ENCODE data around the gene CXCR4.
A peak's percentile ranks its signal among the peaks of the same experiment; 100 is the strongest.

The CXCR4 gene

DNA sequence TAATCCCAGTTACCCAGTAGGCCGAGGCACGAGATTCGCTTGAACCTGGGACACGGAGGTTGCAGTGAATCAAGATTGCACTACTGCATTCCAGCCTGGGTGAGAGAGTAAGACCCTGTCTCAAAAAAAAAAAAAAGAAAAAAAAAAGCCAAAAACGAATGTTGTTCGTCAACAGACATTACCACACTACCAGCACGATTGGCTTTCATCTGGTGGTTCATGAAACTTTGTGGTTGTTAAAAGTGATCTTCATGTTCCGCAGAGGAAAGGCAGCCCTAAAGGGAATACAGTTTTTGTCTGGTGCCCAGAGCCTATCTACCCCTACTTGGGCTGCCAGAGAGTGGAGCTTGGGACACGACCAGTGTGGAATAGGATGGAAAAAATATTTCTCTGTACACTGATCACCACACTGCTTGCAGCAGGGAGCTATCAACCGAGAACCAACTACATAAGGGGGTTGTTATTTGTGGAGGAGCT, 13.6 kb upstream of the CXCR4 start:
- DNase-seq: no peak

DNA sequence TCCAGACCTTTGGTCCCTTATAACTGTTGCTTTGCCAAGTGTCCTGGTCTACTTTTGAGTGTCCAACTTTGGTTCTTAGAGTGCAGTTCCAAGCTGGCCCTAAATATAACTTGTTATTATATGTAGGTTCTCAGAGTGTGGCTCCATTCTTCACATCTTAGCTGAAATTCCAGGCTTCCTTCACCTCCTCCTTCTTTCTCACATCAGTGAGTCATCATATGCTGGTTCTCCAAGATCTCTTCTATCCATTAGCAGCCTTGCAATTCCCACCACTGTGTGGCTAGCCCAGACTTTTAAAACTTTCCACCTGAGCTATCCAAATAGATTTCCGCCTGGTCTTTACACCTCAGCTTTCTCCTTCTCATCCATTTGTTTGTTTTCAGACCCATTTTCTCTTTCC, 12.6 kb upstream of the CXCR4 start:
- no peak for DNase-seq

DNA sequence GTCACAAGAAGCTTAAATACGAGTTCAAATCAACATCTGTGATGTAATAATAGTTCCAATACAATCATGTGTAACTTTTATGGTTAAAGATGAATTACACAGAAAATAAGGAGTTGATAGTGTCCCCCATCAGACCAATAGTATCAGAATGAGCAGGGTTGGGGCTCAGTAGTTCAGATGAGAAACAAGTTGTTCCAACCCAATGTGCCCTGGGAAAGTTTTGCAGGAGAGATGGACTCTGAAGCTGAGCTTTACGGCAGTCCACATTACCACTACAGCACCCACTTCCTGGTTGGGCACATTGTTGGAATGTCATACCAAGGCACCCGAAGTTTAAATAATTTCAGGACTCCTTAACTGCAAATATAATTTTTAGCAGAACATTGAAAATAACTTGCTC, 12.1 kb upstream of the CXCR4 start:
- no peak for DNase-seq

DNA sequence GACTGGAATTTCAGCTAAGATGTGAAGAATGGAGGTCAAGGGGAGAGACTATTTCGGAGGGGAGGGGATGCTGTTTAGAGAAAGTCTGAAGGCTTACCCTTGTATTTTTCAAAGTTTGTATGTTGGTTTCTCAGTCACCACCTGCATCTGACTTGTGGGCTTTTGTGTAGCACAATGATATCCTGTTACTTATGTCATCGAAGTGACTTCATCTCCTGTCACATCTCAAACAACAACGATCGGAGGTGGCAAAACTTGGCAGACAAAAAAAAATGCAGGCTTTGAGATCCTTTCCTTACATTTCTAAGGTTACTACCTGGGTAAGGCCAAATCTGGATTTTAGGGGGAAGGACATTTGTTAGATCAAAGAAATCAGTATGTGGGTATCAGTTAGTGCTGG, 11.7 kb upstream of the CXCR4 start:
- no peak for DNase-seq

- no peak for DNase-seq
Measured at GRCh38 chr2:136128905-136129304, 11.0 kb upstream of the CXCR4 start.

- DNase-seq: no peak
Measured at GRCh38 chr2:136128366-136128765, 10.4 kb upstream of the CXCR4 start.

- DNase-seq: no peak
Measured at GRCh38 chr2:136127356-136127755, 9.4 kb upstream of the CXCR4 start.

DNA sequence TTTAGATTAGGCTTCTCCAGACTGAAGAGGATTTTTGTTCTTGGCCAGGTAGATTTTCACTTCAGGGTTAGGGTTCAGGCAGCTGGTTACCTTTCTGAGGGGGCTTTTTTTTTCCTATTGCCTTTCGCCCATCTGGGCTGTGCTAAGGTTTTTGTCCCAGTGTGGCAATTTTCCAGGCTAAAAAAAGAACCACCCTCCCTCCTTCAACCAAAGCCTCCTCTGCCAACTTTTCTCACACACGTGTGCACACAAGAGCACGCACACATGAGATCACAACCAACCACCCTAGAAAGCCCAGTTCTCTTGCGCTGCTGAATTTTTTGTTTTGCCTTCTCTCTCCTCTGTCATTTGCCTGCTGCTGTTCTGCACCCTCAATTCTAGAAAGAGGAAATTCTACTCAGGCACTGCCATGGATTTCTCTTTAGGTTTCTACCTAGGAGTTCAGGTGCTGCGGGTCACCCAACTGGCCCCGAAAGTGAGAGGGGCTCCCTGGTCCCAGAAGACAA, 8.5 kb upstream of the CXCR4 start:
- peak; percentile 79 for DNase-seq

- DNase-seq: peak; percentile 79
Measured at GRCh38 chr2:136126021-136126420, 8.1 kb upstream of the CXCR4 start.

DNA sequence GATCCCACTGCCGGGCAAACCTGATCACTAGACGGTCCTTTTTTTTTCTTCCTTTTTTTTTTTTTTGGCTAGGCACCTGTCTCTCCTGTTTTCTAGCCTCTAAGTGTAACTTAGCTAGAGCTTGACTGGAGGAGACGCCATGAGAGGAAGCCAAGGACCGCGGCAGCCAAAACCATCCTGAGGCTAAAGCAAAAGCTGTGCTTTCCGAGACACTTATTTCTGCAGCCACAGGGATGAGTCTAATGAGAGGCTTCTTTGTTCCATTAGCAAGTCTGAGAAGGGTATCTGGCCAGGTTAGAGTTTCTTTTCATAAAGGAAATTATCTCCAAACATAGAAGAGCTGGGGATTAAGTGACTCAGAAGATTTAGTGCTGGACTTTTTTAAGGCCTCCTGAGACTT, 7.3 kb upstream of the CXCR4 start:
- no peak for DNase-seq

GRCh38 chr2:136124805-136125204, 6.9 kb upstream of the CXCR4 start:
- no peak for DNase-seq

DNA sequence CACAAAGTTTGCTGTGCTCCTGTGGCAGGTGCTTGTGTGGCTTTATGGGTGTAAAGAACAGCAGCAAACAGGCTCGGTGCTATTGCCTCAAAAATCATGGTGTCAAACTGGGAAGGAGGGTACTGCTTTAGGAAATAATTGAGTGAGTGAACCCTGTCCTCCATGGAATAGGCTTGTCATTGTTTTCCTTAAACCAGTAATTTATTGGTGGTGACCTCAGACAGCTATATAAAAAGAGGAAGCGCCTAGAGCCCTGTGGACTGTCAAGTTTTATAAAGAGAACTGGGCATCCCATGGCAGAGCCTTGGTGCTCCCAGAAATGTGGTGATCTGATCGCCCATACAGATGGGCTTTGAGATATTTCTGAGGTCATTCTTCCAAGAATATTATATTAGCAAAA, 4.7 kb upstream of the CXCR4 start:
- no peak for DNase-seq

DNA sequence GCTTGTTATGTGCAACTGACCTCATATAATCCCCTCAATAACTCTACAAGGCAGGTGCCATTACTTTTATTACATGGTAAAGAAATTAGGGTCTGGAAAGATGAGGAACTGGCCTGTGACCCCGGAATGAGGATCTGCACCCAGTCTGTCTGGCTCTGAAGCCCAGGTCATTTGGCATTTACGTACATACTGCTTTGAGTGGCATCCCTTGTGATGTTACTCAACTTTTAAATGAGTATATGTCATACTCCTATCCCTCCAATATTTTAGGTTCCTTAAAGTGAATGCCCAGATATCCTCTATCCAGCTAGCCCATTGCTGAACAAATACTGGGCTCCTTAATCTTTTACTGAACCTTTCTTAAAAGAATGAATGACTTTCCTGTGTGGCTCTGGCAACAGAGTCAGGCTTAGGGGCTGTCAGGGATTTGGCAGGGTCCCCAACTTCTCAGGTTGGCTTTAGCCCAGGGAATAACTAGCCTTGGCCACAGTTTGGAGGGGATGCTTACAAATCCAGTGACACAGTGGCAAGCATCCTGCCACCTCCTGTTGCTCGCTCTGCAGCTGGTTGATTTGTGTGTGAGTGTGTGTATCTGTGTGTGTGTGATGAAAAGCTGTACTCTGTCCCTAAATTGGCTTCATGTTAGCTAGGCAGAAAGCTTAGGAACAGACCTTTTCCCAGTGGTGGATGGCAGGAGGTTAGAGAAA, 3.4 kb upstream of the CXCR4 start:
- no peak for DNase-seq

DNA sequence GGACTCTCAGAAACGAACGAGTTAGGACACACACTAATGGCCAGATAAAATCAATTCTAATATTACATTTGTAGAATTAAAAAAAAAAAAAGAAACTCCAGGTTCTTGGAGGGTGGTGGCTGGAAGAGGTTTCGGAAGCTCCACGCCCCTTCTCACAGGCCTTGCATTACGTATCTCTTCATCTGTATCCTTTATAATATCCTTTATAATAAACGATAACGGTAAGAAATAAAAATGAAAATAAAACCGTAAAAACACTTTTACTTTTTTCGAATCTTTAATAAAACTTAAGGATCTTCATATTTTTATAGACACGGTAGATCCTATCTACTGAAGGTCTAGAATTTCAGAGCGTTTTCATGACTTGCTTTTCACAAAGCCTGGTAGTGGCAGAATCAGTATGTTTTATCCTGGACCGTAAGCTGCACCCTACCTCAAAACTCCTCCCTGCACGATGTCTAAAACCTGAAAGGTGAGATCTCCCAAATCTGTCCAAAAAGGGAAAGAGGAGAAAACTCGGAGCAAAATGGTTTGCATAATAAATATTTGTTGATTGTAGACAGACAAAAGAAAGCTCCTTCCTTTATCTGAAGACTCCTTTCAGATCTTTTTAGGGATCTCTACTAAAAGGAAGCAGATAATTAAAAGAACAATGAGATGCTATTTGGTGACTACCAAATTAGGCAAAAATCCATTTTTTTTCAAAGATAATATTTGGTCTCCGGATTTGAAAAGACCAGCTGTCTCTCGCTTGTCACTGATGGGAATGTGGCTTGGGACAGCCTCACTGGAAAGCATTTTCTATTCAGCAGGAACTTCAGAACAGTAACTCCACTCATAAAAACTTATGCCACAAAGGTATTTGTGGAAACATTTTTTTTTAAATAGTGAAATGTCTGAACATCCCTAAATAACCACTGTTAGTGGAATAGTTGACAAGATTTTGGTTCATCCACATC, 2.0 kb upstream of the CXCR4 start:
- DNase-seq: no peak

DNA sequence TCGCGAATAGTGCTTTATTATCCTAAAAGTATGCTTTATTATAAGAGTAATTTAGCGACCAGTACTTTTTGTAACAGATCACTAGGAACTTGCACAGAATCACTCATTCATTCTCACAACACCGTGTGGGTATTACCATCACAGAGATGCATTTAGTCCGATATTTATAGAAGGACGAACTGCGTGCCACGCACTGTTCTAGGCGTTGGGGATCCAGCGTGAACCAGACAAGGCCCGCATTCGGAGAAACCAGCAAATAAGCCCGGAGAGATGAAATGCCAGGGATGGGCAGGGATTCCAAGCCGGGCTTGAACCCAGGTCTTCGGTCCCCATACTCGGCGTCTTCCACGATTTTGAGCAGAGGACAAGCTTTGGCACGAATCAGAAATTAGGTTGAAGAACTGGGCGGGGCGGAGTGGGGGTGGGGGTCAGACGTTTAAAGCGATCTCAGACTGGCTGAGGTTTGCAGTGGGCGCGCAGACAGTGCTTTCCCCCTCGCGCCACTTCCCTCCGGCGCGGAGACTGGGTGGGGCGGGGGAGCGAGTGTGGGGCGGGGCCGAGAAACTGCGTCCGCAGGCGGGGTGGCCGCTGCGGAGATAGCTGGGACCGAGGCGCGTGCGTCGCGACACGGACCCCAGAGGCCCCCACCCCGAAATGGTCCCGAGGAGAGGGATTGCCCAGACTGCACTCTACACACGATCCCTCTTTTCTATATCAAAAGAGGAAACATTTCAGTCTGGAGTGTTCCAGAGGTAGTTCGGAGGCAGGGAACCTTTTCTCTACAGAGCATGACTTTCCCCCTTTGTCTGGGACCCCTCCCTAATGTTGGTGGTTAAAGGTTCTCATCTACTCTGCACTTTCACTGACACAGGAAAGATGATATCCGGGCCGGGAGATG, 1.1 kb upstream of the CXCR4 start:
- DNase-seq: peak; percentile 87

DNA sequence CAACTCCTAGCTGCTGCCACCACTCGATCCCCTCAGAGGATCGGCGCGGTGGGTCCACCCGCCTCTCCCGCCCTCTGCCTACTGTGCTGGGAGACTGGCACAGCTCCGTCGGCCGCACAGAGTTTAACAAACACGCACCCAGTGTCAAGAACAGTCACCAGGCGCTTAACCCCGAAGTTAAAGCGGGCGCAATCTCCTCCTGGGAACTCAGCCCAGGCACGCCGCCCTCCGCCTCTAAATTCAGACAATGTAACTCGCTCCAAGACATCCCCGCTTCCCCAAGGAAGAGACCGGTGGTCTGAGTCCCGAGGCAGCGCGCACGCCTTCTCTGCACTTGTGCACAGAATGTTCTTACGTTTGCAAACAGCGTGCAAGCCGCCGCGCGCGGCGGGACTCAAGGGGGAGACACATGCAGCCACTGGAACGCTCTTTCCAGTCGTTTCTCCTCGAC, 533 bp downstream of the CXCR4 start:
- DNase-seq: peak; percentile 61

- DNase-seq: peak; percentile 60
Measured at GRCh38 chr2:136116813-136117390, 1.0 kb downstream of the CXCR4 start.

- DNase-seq: no peak
Measured at GRCh38 chr2:136116151-136116812, 1.7 kb downstream of the CXCR4 start.

DNA sequence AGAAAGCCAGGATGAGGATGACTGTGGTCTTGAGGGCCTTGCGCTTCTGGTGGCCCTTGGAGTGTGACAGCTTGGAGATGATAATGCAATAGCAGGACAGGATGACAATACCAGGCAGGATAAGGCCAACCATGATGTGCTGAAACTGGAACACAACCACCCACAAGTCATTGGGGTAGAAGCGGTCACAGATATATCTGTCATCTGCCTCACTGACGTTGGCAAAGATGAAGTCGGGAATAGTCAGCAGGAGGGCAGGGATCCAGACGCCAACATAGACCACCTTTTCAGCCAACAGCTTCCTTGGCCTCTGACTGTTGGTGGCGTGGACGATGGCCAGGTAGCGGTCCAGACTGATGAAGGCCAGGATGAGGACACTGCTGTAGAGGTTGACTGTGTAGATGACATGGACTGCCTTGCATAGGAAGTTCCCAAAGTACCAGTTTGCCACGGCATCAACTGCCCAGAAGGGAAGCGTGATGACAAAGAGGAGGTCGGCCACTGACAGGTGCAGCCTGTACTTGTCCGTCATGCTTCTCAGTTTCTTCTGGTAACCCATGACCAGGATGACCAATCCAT, 2.7 kb downstream of the CXCR4 start:
- no peak for DNase-seq

DNA sequence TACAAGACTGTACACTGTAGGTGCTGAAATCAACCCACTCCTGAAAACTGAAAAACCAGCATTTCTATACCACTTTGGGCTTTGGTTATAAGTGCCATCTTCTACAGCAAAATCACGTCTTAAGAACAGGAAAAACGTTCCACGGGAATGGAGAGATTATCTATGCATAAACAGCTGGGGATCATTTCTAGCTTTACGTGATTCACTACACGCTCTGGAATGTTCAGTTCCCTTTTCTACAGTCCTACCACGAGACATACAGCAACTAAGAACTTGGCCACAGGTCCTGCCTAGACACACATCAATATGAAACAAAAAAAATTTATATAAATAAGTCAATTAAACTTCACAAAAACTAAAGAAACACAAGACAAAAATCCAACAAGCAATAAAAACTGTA, 3.6 kb downstream of the CXCR4 start:
- no peak for DNase-seq

DNA sequence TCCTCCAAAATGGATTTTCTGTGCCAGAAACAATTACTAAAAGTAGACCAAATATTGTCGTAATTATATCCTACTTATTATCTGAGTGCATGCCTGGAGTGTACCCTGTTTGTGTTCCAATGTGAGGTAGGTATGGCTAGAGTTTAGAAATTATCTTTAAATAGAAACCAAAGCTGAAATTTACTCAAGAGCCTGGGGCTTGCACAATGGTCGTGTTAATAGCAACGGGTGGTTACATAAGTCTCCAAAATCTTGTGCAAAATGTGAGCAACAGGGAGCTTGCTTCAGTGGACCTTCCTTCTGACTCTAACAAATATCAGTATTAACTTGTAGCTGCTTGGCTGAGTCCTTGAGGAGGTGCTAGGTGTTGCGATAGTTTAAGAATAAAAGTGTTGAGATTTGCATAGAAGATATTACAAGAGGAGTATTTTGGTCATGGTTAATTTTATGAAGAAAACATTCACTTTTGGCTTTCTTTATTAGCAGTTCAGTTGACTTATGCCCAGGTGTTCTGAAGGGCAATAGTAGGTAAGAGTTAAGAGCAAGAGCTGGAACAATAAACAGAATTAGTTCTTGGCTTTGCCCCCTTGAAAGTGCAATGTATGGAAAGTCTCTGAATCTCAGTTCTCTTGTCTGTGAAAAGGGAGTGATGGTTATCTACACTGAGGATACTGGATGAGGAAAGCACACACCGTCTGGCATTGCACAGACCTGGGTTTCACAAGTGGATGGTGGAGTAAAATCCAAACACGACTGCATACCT, 4.6 kb downstream of the CXCR4 start:
- no peak for DNase-seq
